Stomach (tissue), 4 donors: ENCODE results near the gene ANKRD6.

Source experiments
- EP300 ChIP-seq: sonication (generic); formaldehyde crosslinking; IDR thresholded peaks from one replicate; pipeline ENCODE4 v1.6.1; 2017; ENCODE audit warnings: antibody characterized with exemption
- POLR2A ChIP-seq, 4 donors: fragments of 450-650 bp; IDR thresholded peaks; one replicate each; pipeline ENCODE4 v1.6.1; 2016; ENCODE audit warnings: antibody characterized with exemption in 4 of 4, control low read depth in 2 of 4, mild to moderate bottlenecking in 1 of 4, moderate library complexity in 1 of 4
- TF ChIP-seq, protein P1 (sequence below), 7 experiments: fragments of 450-650 bp in 4 of 7; fragments of 200-600 bp in 3 of 7; sonication (generic) in 3 of 7; IDR thresholded peaks; one replicate each; pipeline ENCODE4 v1.5.1; 2016 to 2019; ENCODE audit warnings: antibody characterized with exemption in 7 of 7, control low read depth in 2 of 7, mild to moderate bottlenecking in 1 of 7

DNA sequence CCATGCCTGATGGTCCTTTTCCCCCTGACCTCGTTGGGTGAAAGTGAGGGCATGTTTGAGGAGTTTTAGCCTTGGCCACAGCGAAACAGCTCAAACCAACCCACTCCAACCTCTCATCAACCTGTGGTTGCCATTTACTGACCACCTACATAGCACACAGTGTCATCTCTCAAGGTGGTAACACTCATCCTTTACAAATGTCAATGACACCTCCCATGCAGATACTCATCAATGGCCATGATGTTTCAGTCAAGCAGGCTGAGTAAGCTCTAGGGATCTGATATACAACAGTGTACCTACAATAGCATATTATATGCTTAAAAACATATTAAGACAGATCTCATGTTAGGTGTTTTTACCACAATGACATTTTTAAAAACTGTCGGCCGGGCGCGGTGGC is 30.2 kb upstream of the ANKRD6 start:
- TF ChIP-seq, protein P1, sequence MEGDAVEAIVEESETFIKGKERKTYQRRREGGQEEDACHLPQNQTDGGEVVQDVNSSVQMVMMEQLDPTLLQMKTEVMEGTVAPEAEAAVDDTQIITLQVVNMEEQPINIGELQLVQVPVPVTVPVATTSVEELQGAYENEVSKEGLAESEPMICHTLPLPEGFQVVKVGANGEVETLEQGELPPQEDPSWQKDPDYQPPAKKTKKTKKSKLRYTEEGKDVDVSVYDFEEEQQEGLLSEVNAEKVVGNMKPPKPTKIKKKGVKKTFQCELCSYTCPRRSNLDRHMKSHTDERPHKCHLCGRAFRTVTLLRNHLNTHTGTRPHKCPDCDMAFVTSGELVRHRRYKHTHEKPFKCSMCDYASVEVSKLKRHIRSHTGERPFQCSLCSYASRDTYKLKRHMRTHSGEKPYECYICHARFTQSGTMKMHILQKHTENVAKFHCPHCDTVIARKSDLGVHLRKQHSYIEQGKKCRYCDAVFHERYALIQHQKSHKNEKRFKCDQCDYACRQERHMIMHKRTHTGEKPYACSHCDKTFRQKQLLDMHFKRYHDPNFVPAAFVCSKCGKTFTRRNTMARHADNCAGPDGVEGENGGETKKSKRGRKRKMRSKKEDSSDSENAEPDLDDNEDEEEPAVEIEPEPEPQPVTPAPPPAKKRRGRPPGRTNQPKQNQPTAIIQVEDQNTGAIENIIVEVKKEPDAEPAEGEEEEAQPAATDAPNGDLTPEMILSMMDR (IDR thresholded peaks at IDR 0.05): no peak
- TF ChIP-seq EP300 (no peak), POLR2A (IDR thresholded peaks at IDR 0.05) (no peak)
